Measurements from ENCODE around the gene ZBTB20. TPM values are rescaled to one million over a fixed set of nuclear protein-coding genes. Genes with fewer than 3 reads are reported as not detected.

The ZBTB20 gene
- polyA plus RNA-seq, 3 donors, result 1.3 to 3.2 (median 2.0) TPM

- H3K4me1 ChIP-seq (ENCODE audit: control insufficient read depth in 1 of 2, insufficient read depth in 2 of 2, low read length in 2 of 2), result no peaks in the 10 kb centered on the region
Observed at GRCh38 chr3:114896978-114897377, 250.1 kb downstream of the ZBTB20 start.

DNA sequence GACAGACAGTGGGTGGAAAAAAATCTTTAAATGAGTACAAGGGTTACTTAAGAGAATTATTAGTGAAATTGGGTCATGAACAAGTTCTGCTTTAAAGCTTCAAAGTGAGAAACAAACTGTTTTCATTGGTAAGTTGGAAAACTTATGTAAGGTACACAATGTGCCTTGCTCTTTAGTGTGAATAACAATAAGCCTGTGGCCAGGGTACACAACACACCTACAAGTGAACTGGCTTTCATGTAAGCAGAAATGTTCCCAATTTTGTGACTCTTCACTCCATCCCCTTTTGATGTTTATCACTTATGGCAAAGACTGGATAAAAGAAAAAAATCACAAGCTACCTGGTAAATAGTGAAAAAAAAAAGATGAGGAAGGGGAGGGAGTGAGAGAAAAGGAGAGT is 253.7 kb downstream of the ZBTB20 start:
- no peak for DNase-seq
- intact Hi-C loops (cut with micrococcal nuclease), result no loop called here
- no peak overlapping the region for H3K27ac Mint-ChIP-seq
- Histone ChIP-seq H3K4me1 (ENCODE audit: control insufficient read depth in 1 of 2, insufficient read depth in 2 of 2, low read length in 2 of 2) (no peaks in the 10 kb centered on the region), H3K9ac (ENCODE audit: insufficient read depth, low read length, poor library complexity, severe bottlenecking) (no peak overlapping the region), H3K36me3 (replicated peaks in 1 of 2; ENCODE audit: control insufficient read depth in 1 of 2, insufficient read depth in 2 of 2, low read length in 2 of 2) (no peaks in the 10 kb centered on the region), H3K27ac (ENCODE audit: low read depth in 1 of 2, low read length in 2 of 2) (no peak overlapping the region), H3K27me3 (ENCODE audit: control insufficient read depth in 2 of 2, insufficient read depth in 2 of 2, low read length in 2 of 2) (no peaks in the 10 kb centered on the region), H3K9me3 (replicated peaks in 1 of 2; ENCODE audit: control insufficient read depth in 1 of 2, insufficient read depth in 1 of 2, low read length in 2 of 2) (no peaks in the 10 kb centered on the region), H4K20me1 (ENCODE audit: insufficient read depth, low read length) (no peaks in the 10 kb centered on the region), H3K4me3 (replicated peaks in 1 of 3; ENCODE audit: low read depth in 2 of 3, low read length in 3 of 3) (no peak overlapping the region), H3K79me2 (ENCODE audit: insufficient read depth, low read length) (no peaks in the 10 kb centered on the region), H2AFZ (ENCODE audit: insufficient read depth, low read depth, low read length, poor library complexity, severe bottlenecking) (no peak overlapping the region), H3K4me2 (replicated peaks; ENCODE audit: extremely low read depth, low read length, poor library complexity, severe bottlenecking) (no peak overlapping the region)
- no peaks in the 10 kb centered on the region for H3K4me1 Mint-ChIP-seq
- H3K9me3 Mint-ChIP-seq, result peaks cover 0 to 2% (median 0%) of the 10 kb centered on the region in 7 donors
- no peak overlapping the region for H3K4me3 Mint-ChIP-seq
- no peaks in the 10 kb centered on the region for H3K27me3 Mint-ChIP-seq (ENCODE audit: low read depth in 3 of 3)
- peaks cover 0 to 2% of the 10 kb centered on the region in 2 donors for H3K36me3 Mint-ChIP-seq
- TF ChIP-seq, protein P1, sequence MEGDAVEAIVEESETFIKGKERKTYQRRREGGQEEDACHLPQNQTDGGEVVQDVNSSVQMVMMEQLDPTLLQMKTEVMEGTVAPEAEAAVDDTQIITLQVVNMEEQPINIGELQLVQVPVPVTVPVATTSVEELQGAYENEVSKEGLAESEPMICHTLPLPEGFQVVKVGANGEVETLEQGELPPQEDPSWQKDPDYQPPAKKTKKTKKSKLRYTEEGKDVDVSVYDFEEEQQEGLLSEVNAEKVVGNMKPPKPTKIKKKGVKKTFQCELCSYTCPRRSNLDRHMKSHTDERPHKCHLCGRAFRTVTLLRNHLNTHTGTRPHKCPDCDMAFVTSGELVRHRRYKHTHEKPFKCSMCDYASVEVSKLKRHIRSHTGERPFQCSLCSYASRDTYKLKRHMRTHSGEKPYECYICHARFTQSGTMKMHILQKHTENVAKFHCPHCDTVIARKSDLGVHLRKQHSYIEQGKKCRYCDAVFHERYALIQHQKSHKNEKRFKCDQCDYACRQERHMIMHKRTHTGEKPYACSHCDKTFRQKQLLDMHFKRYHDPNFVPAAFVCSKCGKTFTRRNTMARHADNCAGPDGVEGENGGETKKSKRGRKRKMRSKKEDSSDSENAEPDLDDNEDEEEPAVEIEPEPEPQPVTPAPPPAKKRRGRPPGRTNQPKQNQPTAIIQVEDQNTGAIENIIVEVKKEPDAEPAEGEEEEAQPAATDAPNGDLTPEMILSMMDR (IDR thresholded peaks at IDR 0.05), result no peak

More at GRCh38 chr3:114896978-114897377, 250.1 kb downstream of the ZBTB20 start:
- Mint-ChIP-seq H3K36me3 (peaks cover 0 to 2% of the 10 kb centered on the region in 2 donors), H3K4me1 (peaks cover 4% of the 10 kb centered on the region), H3K9me3 (peaks cover 0 to 2% (median 0%) of the 10 kb centered on the region in 7 donors), H3K27ac (no peak overlapping the region), H3K4me3 (no peak overlapping the region), H3K27me3 (ENCODE audit: low read depth in 3 of 3) (no peaks in the 10 kb centered on the region)
- no peaks in the 10 kb centered on the region for H3K9me3 ChIP-seq (replicated peaks in 1 of 2; ENCODE audit: control insufficient read depth in 1 of 2, insufficient read depth in 1 of 2, low read length in 2 of 2)
- H3K79me2 ChIP-seq (ENCODE audit: insufficient read depth, low read length), result no peaks in the 10 kb centered on the region
- no peak overlapping the region for H3K9ac ChIP-seq (ENCODE audit: insufficient read depth, low read length, poor library complexity, severe bottlenecking)
- DNase-seq, result no peak
- H3K27me3 ChIP-seq (ENCODE audit: control insufficient read depth in 2 of 2, insufficient read depth in 2 of 2, low read length in 2 of 2), result no peaks in the 10 kb centered on the region
- intact Hi-C loops (cut with micrococcal nuclease), result no loop called here
- no peak overlapping the region for H3K4me2 ChIP-seq (replicated peaks; ENCODE audit: extremely low read depth, low read length, poor library complexity, severe bottlenecking)
- no peak overlapping the region for H3K27ac ChIP-seq (ENCODE audit: low read depth in 1 of 2, low read length in 2 of 2)
- no peaks in the 10 kb centered on the region for H4K20me1 ChIP-seq (ENCODE audit: insufficient read depth, low read length)
- H2AFZ ChIP-seq (ENCODE audit: insufficient read depth, low read depth, low read length, poor library complexity, severe bottlenecking), result no peak overlapping the region
- H3K36me3 ChIP-seq (replicated peaks in 1 of 2; ENCODE audit: control insufficient read depth in 1 of 2, insufficient read depth in 2 of 2, low read length in 2 of 2), result no peaks in the 10 kb centered on the region
- WGBS (ENCODE audit: insufficient coverage), result no CpG with 5 or more reads among the region's 1 CpG
- H3K4me3 ChIP-seq (replicated peaks in 1 of 3; ENCODE audit: low read depth in 2 of 3, low read length in 3 of 3), result no peak overlapping the region
- TF ChIP-seq, protein P1 (IDR thresholded peaks at IDR 0.05), result no peak

Data from CD14-positive monocyte (primary cell).